ENCODE data around the gene MANBA.

MANBA gene

DNA sequence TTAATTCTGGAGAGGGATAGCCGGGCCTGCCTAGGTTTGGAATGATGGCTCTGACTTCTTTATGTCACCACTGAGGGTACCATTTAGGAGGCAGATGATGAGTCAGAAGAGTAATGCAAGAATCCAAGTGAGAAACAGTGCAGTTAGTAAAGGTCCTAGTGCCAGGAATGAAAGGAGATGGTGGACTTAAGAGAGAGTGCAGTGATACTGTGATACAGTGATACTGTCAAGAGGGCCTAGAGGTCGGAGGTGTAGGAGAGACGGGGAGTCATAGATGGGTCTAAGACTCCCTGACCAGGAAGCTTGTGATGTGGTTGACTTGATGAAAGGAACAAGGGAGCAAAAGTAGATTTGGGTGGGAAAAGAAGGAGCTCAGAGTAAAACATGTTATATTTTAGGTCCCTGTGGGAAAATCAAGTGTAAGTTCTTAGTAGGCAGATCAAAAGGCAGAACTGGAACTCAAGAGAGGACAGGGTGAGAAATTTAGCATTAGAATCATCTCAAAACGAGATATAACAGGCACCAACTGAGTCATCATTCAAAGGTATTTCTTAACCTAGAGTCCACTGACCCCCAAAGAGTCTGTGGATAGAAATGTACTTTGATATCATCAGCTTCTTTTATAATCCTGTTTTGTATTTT lies 174.6 kb downstream of the MANBA start:
- no peak for DNase-seq

DNA sequence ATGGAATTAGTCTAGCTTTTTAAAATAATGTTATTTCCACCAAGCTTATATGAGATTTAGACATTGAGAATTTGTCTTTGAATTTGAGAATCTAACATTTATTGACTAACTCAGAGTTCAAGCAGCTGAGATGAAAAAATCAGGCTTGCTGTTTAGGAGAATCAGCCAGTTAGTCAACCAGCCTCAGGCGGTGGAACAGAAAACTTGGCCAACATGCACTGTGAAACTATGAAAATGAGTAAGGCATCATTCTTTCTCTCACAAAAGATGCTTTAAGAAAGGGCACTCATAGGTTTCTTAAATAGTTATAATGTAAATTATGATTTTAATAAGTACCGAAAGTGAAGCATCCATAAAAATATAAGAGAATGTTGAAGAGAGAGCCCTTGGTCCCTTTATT lies 175.4 kb downstream of the MANBA start:
- no peak for DNase-seq

DNA sequence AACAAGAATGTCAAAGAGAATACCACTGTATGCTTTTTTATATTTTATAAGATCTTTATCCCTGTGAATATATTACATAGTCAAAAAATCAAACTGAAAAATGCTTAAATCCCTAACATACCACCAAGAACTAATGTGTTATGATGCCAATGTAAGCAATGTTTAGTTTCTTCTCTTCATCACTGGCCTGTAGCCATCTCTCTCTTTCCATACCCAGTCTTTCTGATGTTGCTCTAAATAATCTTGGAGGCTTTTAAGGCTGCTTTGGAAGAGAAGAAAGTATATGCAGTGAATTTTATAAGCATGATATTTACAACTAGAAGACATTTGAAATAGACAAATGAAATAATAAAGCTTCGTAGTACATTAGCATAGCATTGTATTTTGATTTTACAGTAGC lies 176.7 kb downstream of the MANBA start:
- no peak for DNase-seq

Data from effector CD8-positive, alpha-beta T cell (primary cell).